Fibroblast of villous mesenchyme (primary cell): ENCODE results near the gene ODAD2. TPM values are rescaled to one million over a fixed set of nuclear protein-coding genes. Genes with fewer than 3 reads are reported as not detected.
"Not testable (repeated sequence)": the region's sequence is repeated elsewhere in the genome, so short reads cannot be mapped to it uniquely, and the experiment has no call there.

ENCODE experiments used
- DNase-seq: peaks from one replicate; pipeline ENCODE4 v3.0.0-alpha.2; 2010; ENCODE audit warnings: low read depth
- H3K4me3 ChIP-seq: 2 replicates; pipeline ENCODE4 v1.5.1; 2011; ENCODE audit warnings: low read depth, mild to moderate bottlenecking, low read length
- CTCF ChIP-seq: IDR thresholded peaks from 2 replicates; pipeline ENCODE4 v1.5.1; 2012; ENCODE audit warnings: low read depth, mild to moderate bottlenecking, low read length; ENCODE audit not compliant: insufficient read depth
- total RNA-seq: library from RNA; depleted of rRNA; stranded (reverse); fragments of >200 nt; gene quantifications from 2 replicates; pipeline ENCODE4 v1.2.3, GENCODE V29; 2012

ODAD2 gene
- total RNA-seq, 1 donor: 4.3 TPM

GRCh38 chr10:27914888-27915287 lies 84.0 kb downstream of the ODAD2 start:
- no peak for DNase-seq
- no peak for TF ChIP-seq CTCF
- H3K4me3 ChIP-seq: no peak overlapping the region

GRCh38 chr10:27912231-27912630 lies 86.6 kb downstream of the ODAD2 start:
- H3K4me3 ChIP-seq: no peak overlapping the region
- no peak for DNase-seq
- no peak for TF ChIP-seq CTCF

- DNase-seq: no peak
- H3K4me3 ChIP-seq: no peak overlapping the region
- TF ChIP-seq CTCF: no peak
Measured at GRCh38 chr10:27911539-27911938, 87.3 kb downstream of the ODAD2 start.

- TF ChIP-seq CTCF: no peak
- H3K4me3 ChIP-seq: no peak overlapping the region
- no peak for DNase-seq
Measured at GRCh38 chr10:27911011-27911410, 87.9 kb downstream of the ODAD2 start.

- no peak overlapping the region for H3K4me3 ChIP-seq
- no peak for TF ChIP-seq CTCF
- no peak for DNase-seq
Measured at GRCh38 chr10:27908231-27908630, 90.6 kb downstream of the ODAD2 start.

- DNase-seq, H3K4me3 ChIP-seq: not testable (repeated sequence)
Measured at GRCh38 chr10:27899485-27899884, 99.4 kb downstream of the ODAD2 start.

- DNase-seq: no peak
- H3K4me3 ChIP-seq: no peak overlapping the region
- TF ChIP-seq CTCF: no peak
Measured at GRCh38 chr10:27899058-27899457, 99.8 kb downstream of the ODAD2 start.
